SU-DHL-6 (cell line): ENCODE measurements around the gene CCL25.

ENCODE experiments used
- CTCF ChIP-seq: fragments of 200-600 bp; sonication (generic); IDR thresholded peaks from one replicate; pipeline ENCODE4 v1.5.1; 2017; ENCODE audit warnings: antibody characterized with exemption, mild to moderate bottlenecking, low read length, moderate library complexity; ENCODE audit not compliant: insufficient read depth, poor library complexity, severe bottlenecking
- EZH2phosphoT487 ChIP-seq: fragments of 200-600 bp; sonication (generic), shearing (Covaris generic); conservative IDR thresholded peaks from 2 replicates; pipeline ENCODE4 v1.6.1; 2018; ENCODE audit warnings: mild to moderate bottlenecking, antibody characterized with exemption, low read length, moderate library complexity, mixed read lengths

- TF ChIP-seq CTCF (no peak), EZH2phosphoT487 (no peak)
Observed at GRCh38 chr19:8083141-8083540, 30.6 kb downstream of the CCL25 start.
